Stimulated activated naive CD8-positive, alpha-beta T cell treated with anti-CD3 and anti-CD28 coated beads, Interleukin-15, amount 100 ng/mL, for 72 hours (primary cell): ENCODE measurements around the gene ACO2.

Experiments used
- ATAC-seq: fragments of 150-1000 bp; cut with Tn5 transposase; 2 replicates; pipeline ENCODE4 v1.10.0; 2021; ENCODE audit warnings: mild to moderate bottlenecking, moderate library complexity
- DNase-seq, 2 donors: peaks; one replicate each; pipeline ENCODE4 v3.0.0; 2021 to 2022
- H3K27ac Mint-ChIP-seq, 2 donors: one replicate each; pipeline ENCODE4 v1.8.0; 2022; ENCODE audit warnings: mild to moderate bottlenecking in 2 of 2, mixed read lengths in 2 of 2, moderate library complexity in 2 of 2
- H3K27me3 Mint-ChIP-seq: one replicate; pipeline ENCODE4 v1.8.0; 2022; ENCODE audit warnings: mixed read lengths
- H3K4me1 Mint-ChIP-seq: one replicate; pipeline ENCODE4 v1.8.0; 2022; ENCODE audit warnings: mild to moderate bottlenecking, mixed read lengths
- H3K4me3 Mint-ChIP-seq, 2 donors: one replicate each; pipeline ENCODE4 v1.8.0; 2022; ENCODE audit warnings: mild to moderate bottlenecking in 2 of 2, mixed read lengths in 2 of 2, moderate library complexity in 1 of 2
- H3K9me3 Mint-ChIP-seq, 2 donors: one replicate each; pipeline ENCODE4 v1.8.0; 2022; ENCODE audit warnings: mixed read lengths in 2 of 2

The ACO2 gene

DNA sequence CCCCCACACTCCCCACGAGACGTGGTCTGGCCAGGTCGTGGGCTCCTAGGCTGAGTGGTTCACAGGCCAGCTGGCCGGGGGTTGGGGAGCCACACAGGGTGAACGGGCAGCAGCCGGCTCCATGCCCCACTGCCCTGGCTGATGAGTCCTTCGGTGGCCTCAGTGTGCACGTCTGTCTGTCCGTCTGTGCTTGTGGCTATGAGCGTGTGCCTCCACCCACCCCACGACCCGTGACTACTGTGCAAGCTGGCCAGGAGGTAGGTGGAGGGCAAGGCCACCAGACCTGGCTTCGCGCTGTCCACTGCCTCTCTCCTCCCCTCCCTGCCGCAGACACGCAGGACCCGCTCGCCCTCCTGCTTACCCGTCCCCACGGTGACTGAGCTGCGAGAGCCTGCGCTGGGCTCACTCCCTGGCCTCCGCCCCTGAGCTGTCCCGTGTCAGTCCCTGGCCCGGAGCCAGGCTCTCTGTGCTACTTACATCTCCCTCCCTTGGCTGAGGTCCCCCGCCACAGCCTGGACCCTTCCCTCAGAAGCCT lies 106.0 kb downstream of the ACO2 start:
- Mint-ChIP-seq H3K27ac (no peak overlapping the region), H3K4me1 (no peaks in the 10 kb centered on the region), H3K4me3 (no peak overlapping the region), H3K27me3 (no peaks in the 10 kb centered on the region), H3K9me3 (no peaks in the 10 kb centered on the region)
- DNase-seq (no peak), ATAC-seq (no peak)

DNA sequence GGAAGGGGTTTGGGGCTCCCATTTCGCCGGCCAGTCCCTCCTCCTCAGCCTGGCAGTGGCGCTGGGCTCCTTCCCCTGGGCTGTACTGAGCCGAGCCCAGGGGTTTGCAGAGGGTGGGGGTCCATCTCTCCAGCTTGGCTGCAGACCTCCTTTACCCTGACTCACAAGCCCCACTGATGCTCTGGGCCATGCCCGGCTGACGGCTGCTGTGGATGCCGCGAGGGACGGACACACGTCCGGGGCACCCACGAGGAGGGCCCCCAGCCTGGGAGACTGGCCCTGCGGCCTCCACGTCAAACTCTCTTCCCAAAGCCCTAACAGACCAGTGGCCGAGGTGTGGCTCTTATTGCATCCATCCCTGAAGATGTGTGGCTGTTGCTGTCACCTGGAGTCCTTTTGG lies 106.6 kb downstream of the ACO2 start:
- DNase-seq (no peak), ATAC-seq (no peak)
- peaks cover 5% of the 10 kb centered on the region for H3K4me1 Mint-ChIP-seq
- peak overlapping the region in 1 of 2 donors; percentile 22 for H3K27ac Mint-ChIP-seq
- no peaks in the 10 kb centered on the region for H3K27me3 Mint-ChIP-seq
- no peaks in the 10 kb centered on the region for H3K9me3 Mint-ChIP-seq
- H3K4me3 Mint-ChIP-seq: no peak overlapping the region

DNA sequence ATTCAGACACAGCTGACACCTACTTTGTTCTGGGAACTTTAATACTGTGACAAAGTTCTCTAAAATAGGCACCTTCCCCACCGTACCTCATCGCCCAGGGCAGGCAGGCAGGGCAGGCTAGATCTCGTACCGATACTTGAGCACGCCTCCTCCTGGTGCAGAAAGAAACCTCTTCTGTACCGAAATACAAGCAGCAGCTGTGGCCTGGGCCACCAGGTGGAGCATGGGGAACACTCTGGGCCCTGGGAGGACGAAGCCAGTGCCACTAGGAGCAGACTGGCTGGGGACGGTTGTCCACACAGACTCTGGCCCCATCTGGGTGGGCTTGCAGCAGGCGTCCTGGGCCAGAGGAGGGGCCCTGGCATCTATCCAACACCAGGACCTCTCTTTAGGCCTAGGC lies 108.0 kb downstream of the ACO2 start:
- H3K4me3 Mint-ChIP-seq: no peak overlapping the region
- no peaks in the 10 kb centered on the region for H3K9me3 Mint-ChIP-seq
- peak; percentile 30 to 37 for DNase-seq
- no peaks in the 10 kb centered on the region for H3K27me3 Mint-ChIP-seq
- H3K4me1 Mint-ChIP-seq: peaks cover 11% of the 10 kb centered on the region
- peak overlapping the region in 1 of 2 donors; percentile 27 for H3K27ac Mint-ChIP-seq
- ATAC-seq: peak; percentile 68

DNA sequence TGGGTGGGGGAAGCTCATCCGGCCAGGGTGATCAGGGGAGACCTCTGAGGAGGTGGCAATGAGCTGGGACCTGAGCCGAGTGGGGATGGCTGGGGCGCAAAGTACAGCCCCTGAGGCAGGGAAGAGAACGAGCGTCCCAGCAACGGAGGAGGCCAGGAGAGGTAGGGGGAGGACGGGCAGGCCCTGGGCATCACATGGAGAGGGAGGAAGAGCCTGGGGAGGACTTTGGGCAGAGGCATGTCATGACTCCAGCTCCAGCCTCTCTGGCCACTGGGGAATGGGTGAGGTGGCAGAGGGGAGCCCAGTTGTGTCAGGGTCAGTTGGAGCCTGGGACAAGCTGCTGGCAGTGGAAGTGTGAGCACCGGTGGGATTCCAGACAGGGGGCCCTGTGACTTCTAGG lies 109.2 kb downstream of the ACO2 start:
- Mint-ChIP-seq H3K4me3 (no peak overlapping the region), H3K27ac (peak overlapping the region in 1 of 2 donors; percentile 42), H3K9me3 (no peaks in the 10 kb centered on the region), H3K27me3 (no peaks in the 10 kb centered on the region), H3K4me1 (peaks cover 11% of the 10 kb centered on the region)
- DNase-seq (no peak), ATAC-seq (no peak)
